COLO829 (cell line): ENCODE results near the gene RCOR1.

Source experiments
- DNase-seq: peaks from one replicate; pipeline ENCODE4 v3.0.0; 2012; ENCODE audit warnings: low spot score

RCOR1 gene

GRCh38 chr14:102726191-102726949, 133.9 kb downstream of the RCOR1 start:
- DNase-seq = no peak

- no peak for DNase-seq
These were observed 135.1 kb downstream of the RCOR1 start for GRCh38 chr14:102727336-102728095.

GRCh38 chr14:102728501-102728900, 136.1 kb downstream of the RCOR1 start:
- no peak for DNase-seq

DNA sequence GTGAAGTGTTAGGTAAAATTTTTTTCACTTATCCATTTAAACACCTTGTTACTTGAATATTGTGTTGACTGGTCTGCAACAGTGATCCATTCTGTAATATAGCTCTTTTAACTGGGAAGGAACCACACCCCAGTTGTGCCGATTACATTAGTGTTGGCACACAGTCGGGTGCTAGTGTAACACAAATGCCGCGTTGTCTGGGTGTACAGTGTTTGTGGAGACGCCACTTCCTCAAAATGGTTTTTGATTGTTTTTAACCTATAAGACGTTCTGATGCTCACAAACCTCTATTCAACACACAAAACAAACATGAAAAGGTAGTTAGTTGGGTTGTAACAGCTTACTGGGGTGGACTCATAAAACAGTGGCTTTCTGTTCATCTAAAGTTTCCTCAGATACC, 136.8 kb downstream of the RCOR1 start:
- no peak for DNase-seq

DNA sequence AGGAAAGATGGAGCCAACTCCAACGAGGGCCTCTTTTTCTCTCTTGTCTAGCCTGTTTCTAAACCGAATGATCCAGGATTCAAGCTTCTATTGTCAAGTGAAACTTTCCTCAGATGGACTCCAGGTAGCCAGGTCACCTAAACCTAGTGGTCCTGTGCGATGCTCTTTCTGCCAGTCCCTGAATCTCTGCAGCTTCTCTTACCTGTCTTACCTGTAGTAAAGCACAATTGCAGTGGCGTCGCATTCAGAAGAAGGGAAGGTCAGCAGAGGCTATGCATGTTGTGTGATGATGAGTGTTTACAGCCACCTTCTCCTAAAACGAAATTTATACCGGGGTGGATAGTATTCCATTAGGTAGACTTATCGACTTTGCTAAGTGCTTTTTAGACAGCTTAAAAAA, 137.4 kb downstream of the RCOR1 start:
- no peak for DNase-seq

DNA sequence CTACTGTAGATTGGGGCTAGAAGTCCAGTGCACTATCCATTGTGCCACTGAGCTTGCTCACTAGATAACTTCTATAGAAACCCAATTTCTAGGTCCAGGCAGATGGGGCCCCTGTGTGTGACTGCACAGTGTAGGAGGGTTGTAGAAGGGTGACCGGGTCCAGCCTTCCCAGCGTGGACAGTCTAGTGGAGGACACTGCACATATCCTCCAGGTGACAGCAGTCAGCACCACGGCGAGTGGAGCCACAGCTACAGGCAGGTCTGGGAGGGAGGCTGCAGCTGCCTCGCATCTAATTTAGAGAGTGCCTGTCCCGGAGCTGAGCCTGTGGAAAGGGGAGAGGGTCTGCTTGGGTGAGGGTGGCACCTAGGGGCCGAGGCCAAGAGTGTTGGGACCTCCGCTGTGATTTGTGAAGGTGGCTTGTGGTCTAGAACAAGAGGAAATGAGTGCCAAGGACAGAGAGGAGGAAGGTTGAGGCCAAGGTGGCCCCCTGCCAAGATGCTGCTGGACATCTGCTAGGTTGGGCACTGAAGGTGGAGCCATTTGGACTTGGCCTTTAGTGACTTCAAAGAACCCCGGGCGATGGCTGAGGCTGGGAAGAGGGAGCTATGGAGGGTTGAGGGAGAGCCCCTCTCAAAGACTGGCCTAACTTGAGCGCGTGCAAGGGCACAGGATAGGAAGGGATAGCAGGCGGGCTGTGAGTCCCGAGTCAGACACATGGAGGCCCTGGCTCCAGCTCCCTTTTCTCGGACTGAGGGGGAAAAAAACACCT, 138.8 kb downstream of the RCOR1 start:
- no peak for DNase-seq

DNA sequence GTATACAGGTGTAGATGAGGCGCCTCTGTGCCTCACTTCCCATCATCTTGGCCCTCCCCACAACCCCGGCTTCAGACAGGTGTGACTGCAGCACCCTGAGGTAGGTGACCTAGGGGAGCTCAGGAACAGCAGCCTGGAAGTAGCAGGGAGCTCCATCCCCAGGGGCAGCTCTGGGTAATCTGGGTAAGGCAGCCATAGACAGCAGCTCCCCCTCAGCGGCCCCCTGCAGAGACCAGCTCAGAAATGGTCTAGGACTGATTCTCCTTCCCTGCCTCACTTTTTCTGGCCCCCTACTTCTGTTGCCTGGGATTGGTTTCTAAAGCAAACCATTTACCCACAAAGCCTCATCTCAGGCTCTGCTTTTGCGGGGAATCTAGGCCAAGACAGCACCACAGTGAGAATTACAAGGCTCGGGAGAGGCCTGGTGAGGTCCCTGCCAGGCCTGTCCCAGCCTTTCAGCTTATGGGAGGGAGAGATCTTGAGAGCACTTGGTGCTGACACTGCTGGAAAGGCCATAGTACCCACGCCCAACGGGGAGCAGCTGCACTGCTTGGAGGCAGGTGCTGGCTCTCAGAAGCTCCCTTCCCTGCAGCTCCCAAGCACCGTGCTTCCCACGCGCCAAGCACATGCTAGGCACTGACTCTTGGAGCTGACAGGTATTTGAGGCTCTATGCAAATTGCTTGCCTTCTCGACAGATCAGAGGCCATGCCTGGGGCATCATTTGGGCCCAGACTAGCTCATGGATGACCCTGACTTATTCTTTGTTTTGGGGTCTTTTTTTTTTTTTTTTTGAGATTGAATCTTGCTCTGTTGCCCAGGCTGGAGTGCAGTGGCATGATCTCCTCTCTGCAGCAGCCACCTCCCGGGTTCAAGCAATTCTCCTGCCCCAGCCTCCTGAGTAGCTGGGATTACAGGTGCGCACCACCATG, 139.7 kb downstream of the RCOR1 start:
- DNase-seq = no peak

GRCh38 chr14:102732924-102733323, 140.5 kb downstream of the RCOR1 start:
- DNase-seq = no peak

- no peak for DNase-seq
These were observed 140.9 kb downstream of the RCOR1 start for GRCh38 chr14:102733326-102733725.

- DNase-seq = no peak
These were observed 142.0 kb downstream of the RCOR1 start for GRCh38 chr14:102734436-102734835.

- DNase-seq = no peak
These were observed 144.5 kb downstream of the RCOR1 start for GRCh38 chr14:102736956-102737355.

DNA sequence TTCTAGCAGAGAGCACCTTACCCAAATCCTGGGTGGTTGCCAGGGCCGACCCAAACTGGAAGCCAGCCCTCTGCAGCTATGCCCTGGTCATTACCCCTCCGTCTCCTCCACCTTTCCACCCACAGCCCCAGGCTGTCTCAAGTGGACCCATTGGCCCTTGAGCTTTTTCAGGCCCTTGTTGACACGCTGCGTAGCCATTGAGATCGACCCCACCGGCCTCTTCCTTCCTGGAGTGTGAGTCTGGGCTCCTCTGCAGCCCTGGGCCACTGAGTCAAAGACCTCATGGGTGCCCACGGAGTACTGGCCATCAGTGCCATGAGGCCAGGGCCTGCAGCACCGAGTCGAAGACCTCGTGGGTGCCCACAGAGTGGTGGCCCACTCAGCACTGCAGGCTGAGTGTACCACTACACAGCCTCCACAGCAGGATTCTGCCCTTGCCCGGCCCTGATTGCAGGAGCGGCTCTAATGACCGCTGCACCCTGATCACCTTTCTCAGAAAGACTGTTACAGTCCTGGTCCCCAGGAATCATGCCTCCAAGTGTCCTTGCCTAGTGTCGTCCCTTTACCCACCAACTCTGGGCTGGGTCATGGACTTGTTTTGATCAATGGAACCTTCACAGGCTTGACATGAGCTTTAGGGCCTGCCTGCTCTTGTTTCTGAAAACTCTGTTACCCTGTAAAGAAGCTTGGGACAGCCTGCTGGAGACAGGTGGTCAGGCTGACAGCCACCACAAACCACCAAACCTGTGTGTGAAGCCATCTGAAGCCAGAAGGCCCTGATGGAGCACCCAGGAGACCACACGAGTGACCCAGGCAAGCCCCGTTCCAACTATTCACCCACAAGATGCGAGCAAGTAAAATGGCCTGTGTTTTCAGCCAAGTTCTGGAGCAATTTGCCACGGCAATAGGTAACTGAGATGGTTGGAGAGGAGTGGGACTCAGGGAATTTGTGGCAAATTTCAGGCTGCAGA, 145.2 kb downstream of the RCOR1 start:
- no peak for DNase-seq

- no peak for DNase-seq
These were observed 146.1 kb downstream of the RCOR1 start for GRCh38 chr14:102738373-102739189.

GRCh38 chr14:102739190-102739469, 146.7 kb downstream of the RCOR1 start:
- no peak for DNase-seq

DNA sequence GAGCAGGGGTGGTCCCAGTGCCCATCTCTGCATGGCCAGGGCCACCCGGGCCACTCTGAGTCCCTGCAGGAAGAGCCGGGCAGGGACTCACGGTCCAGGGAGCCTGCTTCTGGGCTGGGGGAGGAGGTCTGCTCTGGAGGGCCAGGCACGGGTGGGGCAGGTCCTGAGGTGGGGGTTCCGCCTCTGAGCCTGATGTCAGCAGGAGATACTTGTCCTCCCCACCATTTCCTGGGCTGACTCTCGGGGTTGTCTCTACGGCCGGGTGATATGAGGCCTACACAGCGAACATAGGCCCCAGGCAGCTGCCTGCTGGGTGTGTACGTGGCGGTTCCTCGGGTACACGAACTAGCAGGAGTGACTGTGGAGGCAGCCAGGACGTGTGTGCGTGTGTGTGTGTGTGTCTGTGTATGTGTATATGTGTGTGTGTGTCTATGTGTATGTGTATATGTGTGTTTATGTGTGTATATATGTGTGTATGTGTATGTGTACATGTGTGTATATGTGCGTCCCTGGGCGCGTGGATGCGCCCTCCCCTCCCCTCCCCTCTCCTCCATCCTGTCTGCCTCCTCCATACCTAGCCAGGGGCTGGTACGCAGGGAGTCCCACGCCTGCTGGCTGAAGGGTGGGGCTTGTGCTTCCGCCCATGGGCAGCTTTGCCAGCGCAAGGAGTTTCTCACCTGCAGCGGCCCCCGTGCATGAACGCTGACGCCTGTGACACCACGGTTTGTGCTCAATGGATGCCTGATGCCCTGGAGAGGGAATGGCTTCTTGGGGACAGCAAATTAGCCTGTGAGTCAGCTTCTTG, 154.4 kb downstream of the RCOR1 start:
- DNase-seq = no peak

DNA sequence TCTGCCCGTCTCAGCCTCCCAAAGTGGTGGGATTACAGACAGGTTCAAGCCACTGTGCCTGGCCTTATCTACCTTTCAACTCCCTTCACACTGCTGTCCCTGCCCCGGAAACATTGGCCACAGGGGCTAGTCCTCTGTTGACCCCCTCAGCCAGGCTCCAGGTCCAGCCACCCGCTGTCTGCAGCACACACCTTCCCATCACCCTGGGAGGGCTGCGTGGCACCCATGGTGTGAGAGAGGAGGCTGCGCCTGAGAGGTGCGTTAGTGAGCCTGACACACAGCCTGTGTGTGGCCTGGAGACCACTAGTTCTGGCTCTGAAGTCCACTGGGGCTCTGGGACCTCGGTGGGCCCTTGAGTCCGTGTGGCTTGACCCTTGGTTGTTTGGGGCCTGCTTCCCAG, 156.4 kb downstream of the RCOR1 start:
- DNase-seq = no peak

DNA sequence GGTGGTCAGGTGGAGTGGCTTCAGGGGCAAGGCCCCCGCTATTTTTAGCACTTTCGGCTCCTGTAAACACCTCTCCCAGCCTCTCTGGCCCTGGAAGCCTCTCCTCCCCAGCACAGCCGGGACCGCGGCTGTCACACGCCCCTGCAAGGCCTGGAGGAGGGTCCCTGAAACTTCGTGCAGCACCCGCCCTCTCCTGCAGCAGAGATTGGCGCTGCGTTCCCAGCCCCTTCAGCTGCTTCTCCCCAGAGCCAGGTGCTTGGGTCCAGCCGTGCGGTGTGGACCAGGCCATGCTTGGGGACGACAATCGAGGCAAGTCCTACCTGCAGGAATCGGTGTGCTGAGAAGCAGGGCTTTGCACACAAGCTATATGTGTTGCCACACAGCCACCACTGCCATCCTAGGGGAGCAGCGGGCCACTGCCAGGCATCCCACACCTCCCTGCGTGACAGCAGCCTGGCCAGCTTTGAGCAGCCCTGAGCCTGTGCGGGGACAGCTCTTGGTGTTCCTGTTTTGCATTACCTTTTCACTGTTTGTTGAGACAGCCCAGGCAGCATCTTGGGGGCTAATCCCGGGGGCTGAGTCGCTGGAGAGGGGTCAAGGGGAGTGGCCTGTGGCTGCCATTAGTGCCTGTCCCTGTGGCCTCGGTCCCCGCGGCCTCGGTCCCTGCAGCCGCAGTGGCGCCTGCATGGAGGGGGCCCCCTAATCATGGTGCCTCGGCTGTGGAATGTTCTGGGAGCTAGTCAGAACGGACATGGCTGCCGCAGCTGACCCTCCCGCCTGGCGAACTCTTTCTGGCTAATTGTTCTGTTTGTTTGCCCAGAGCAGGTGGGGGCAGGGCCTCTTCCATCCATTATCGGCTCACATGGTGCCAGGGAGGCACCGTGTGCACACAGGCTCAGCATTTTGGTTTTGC, 157.2 kb downstream of the RCOR1 start:
- no peak for DNase-seq

DNA sequence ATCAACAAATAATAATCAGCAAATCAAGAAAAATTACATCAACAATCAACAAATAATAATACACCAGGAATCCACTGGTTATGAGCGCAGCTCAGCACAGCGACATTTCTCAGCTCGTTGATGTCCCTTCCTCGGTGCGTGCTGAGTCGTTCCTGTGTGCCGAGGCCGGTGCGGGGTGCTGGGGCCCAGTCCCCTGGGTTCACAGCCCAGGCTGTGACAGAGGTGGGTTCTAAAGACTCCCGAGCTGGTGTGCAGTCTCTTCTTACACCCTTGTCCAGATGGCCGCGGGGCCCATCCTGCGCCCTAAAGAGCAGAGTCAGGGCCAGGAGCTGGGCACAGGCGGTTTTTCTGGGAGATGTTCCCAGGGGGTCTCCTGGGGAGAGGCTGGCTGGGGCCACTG, 157.9 kb downstream of the RCOR1 start:
- no peak for DNase-seq
